Fibroblast of skin of scalp (primary cell): ENCODE measurements around the gene LAGE3.

Experiments
- DNase-seq: peaks from one replicate; pipeline ENCODE4 v3.0.0-alpha.2; 2013

LAGE3 gene

GRCh38 chrX:154432210-154432609 lies 46.9 kb downstream of the LAGE3 start:
- DNase-seq: no peak

- no peak for DNase-seq
Observed at GRCh38 chrX:154431341-154431740, 47.7 kb downstream of the LAGE3 start.

GRCh38 chrX:154430916-154431315 lies 48.2 kb downstream of the LAGE3 start:
- no peak for DNase-seq

GRCh38 chrX:154430479-154430878 lies 48.6 kb downstream of the LAGE3 start:
- no peak for DNase-seq

- no peak for DNase-seq
Observed at GRCh38 chrX:154429711-154430110, 49.4 kb downstream of the LAGE3 start.

GRCh38 chrX:154428176-154429171 lies 50.6 kb downstream of the LAGE3 start, which contains the start of gene ATP6AP1:
Gene ATP6AP1 (plus strand): TSS chrX:154428677. CDS start chrX:154428693, 16 bp downstream.
- DNase-seq: peak; percentile 96
